IMR-90 (cell line): Measurements from ENCODE around the gene CEP70. TPM values are rescaled to one million over a fixed set of nuclear protein-coding genes. Genes with fewer than 3 reads are reported as not detected.

Experiments used
- ATAC-seq: fragments of 200-7000 bp; cut with Tn5 transposase; 2 replicates; pipeline ENCODE4 v1.9.1; 2020; ENCODE audit warnings: low read depth, mild to moderate bottlenecking, moderate library complexity
- BruUV-seq: library from RNA; stranded (reverse); fragments of 400-500 nt; replicated peaks from 2 replicates; lab custom pipeline; 2021; lab: Mats Ljungman, UMichigan
- CTCF ChIA-PET: fragments of 300-600 bp; formaldehyde crosslinking; extraction: SDS; loops from one replicate; lab custom pipeline; 2021; ENCODE audit warnings: antibody characterized with exemption; lab: Yijun Ruan, JAX
- POLR2A ChIA-PET: fragments of 300-600 bp; sonication (Branson Sonifier 250); formaldehyde crosslinking; loops from one replicate; lab custom pipeline; 2022; ENCODE audit warnings: antibody characterized with exemption; ENCODE audit not compliant: unreplicated experiment; lab: Charles Lee
- DNase-seq: peaks from one replicate; pipeline ENCODE4 v3.0.0; 2013
- H2AFZ ChIP-seq: replicated peaks from 2 replicates; pipeline ENCODE3; 2013; ENCODE audit warnings: low read length, mild to moderate bottlenecking; ENCODE audit not compliant: poor library complexity
- H2AK5ac ChIP-seq: 2 replicates; pipeline ENCODE4 v1.6.1; 2013; ENCODE audit warnings: low read depth, low read length, inconsistent platforms
- H2AK9ac ChIP-seq: replicated peaks from 2 replicates; pipeline ENCODE3; 2013; ENCODE audit warnings: mild to moderate bottlenecking, low read depth, low read length, moderate library complexity; ENCODE audit not compliant: poor library complexity
- H2BK120ac ChIP-seq: 2 replicates; pipeline ENCODE4 v1.6.1; 2013; ENCODE audit warnings: low read depth, low read length, inconsistent platforms
- H2BK15ac ChIP-seq: 3 replicates; pipeline ENCODE4 v1.6.1; 2013; ENCODE audit warnings: low read depth, low read length, inconsistent platforms
- H2BK20ac ChIP-seq: 2 replicates; pipeline ENCODE4 v1.6.1; 2013; ENCODE audit warnings: low read depth, mild to moderate bottlenecking, inconsistent platforms, low read length, moderate library complexity
- H2BK5ac ChIP-seq: 2 replicates; pipeline ENCODE4 v1.6.1; 2013; ENCODE audit warnings: mild to moderate bottlenecking, low read depth, low read length, inconsistent platforms; ENCODE audit not compliant: poor library complexity, severe bottlenecking
- H3K14ac ChIP-seq: replicated peaks from 2 replicates; pipeline ENCODE4 v1.6.1; 2013; ENCODE audit warnings: low read depth, low read length, inconsistent platforms
- H3K18ac ChIP-seq: 2 replicates; pipeline ENCODE4 v1.6.1; 2013; ENCODE audit warnings: low read depth, low read length, control low read depth
- H3K23ac ChIP-seq: 2 replicates; pipeline ENCODE4 v1.6.1; 2013; ENCODE audit warnings: low read depth, low read length, inconsistent platforms
- H3K27ac ChIP-seq: 2 replicates; pipeline ENCODE4 v1.5.1; 2013; ENCODE audit warnings: mild to moderate bottlenecking, control low read depth, low read length; ENCODE audit not compliant: insufficient read depth
- H3K27me3 ChIP-seq: 2 replicates; pipeline ENCODE4 v1.6.1; 2013; ENCODE audit warnings: low read length; ENCODE audit not compliant: control insufficient read depth, insufficient read depth
- H3K36me3 ChIP-seq: 2 replicates; pipeline ENCODE4 v1.6.1; 2013; ENCODE audit warnings: low read length, mixed read lengths; ENCODE audit not compliant: control insufficient read depth, insufficient read depth
- H3K4ac ChIP-seq: 2 replicates; pipeline ENCODE4 v1.6.1; 2013; ENCODE audit warnings: low read depth, low read length, inconsistent platforms
- H3K4me1 ChIP-seq: 2 replicates; pipeline ENCODE4 v1.6.1; 2013; ENCODE audit warnings: low read length, mixed read lengths; ENCODE audit not compliant: control insufficient read depth, insufficient read depth
- H3K4me2 ChIP-seq: 2 replicates; pipeline ENCODE4 v1.6.1; 2013; ENCODE audit warnings: low read depth, mild to moderate bottlenecking, control low read depth, low read length, moderate library complexity
- H3K4me3 ChIP-seq: 2 replicates; pipeline ENCODE4 v1.5.1; 2013; ENCODE audit warnings: low read depth, mild to moderate bottlenecking, control low read depth, low read length, moderate library complexity; ENCODE audit not compliant: insufficient read depth
- H3K56ac ChIP-seq: 2 replicates; pipeline ENCODE4 v1.6.1; 2013; ENCODE audit warnings: low read length, inconsistent platforms; ENCODE audit not compliant: insufficient read depth; ENCODE audit errors: extremely low read depth
- H3K79me1 ChIP-seq, 2 experiments: 2 replicates each; pipeline ENCODE4 v1.6.1; 2013; ENCODE audit warnings: low read length in 2 of 2, inconsistent platforms in 1 of 2, low read depth in 1 of 2
- H3K9ac ChIP-seq: 2 replicates; pipeline ENCODE4 v1.6.1; 2013; ENCODE audit warnings: low read depth, low read length, control low read depth
- H3K9me1 ChIP-seq: 2 replicates; pipeline ENCODE4 v1.6.1; 2013; ENCODE audit warnings: low read length, inconsistent platforms; ENCODE audit not compliant: insufficient read depth
- H3K9me3 ChIP-seq: 2 replicates; pipeline ENCODE4 v1.6.1; 2013; ENCODE audit warnings: low read length; ENCODE audit not compliant: control insufficient read depth, insufficient read depth
- H4K20me1 ChIP-seq: 2 replicates; pipeline ENCODE4 v1.6.1; 2013; ENCODE audit warnings: low read length, inconsistent platforms; ENCODE audit not compliant: insufficient read depth
- H4K5ac ChIP-seq: 2 replicates; pipeline ENCODE4 v1.6.1; 2013; ENCODE audit warnings: mild to moderate bottlenecking, low read depth, low read length, control low read depth
- H4K8ac ChIP-seq, 2 experiments: 2 replicates each; pipeline ENCODE4 v1.6.1; 2013; ENCODE audit warnings: low read depth in 2 of 2, low read length in 2 of 2, control low read depth in 1 of 2, inconsistent platforms in 1 of 2
- H4K91ac ChIP-seq: 2 replicates; pipeline ENCODE4 v1.6.1; 2013; ENCODE audit warnings: low read depth, low read length, inconsistent platforms; ENCODE audit not compliant: insufficient read depth
- BHLHE40 ChIP-seq: fragments of 150-350 bp; IDR thresholded peaks from 2 replicates; pipeline ENCODE4 v1.6.1; 2016; ENCODE audit warnings: mild to moderate bottlenecking, low read depth, low read length
- CEBPB ChIP-seq: IDR thresholded peaks from 2 replicates; pipeline ENCODE4 v1.6.1; 2012; ENCODE audit warnings: low read depth, low read length, improper control_type of control experiment
- CHD1 ChIP-seq: IDR thresholded peaks from 2 replicates; pipeline ENCODE4 v1.6.1; 2012; ENCODE audit warnings: low read depth, low read length, improper control_type of control experiment
- CTCF ChIP-seq: conservative IDR thresholded peaks from 2 replicates; pipeline ENCODE4 v1.5.1; 2012; ENCODE audit warnings: mild to moderate bottlenecking, low read depth, low read length, improper control_type of control experiment
- ELK1 ChIP-seq: fragments of 150-350 bp; IDR thresholded peaks from 2 replicates; pipeline ENCODE4 v1.6.1; 2016; ENCODE audit warnings: low read depth, mild to moderate bottlenecking, low read length, moderate library complexity, borderline replicate concordance
- FOS ChIP-seq: fragments of 150-350 bp; IDR thresholded peaks from 2 replicates; pipeline ENCODE4 v1.6.1; 2016; ENCODE audit warnings: low read depth, low read length
- MAFK ChIP-seq: IDR thresholded peaks from 2 replicates; pipeline ENCODE4 v1.6.1; 2012; ENCODE audit warnings: low read depth, low read length, improper control_type of control experiment
- MAZ ChIP-seq: IDR thresholded peaks from 2 replicates; pipeline ENCODE4 v1.6.1; 2012; ENCODE audit warnings: low read depth, mild to moderate bottlenecking, low read length, improper control_type of control experiment, moderate library complexity, borderline replicate concordance
- MXI1 ChIP-seq: IDR thresholded peaks from 2 replicates; pipeline ENCODE4 v1.6.1; 2012; ENCODE audit warnings: low read depth, mild to moderate bottlenecking, low read length, moderate library complexity, borderline replicate concordance
- NFE2L2 ChIP-seq: fragments of 150-350 bp; IDR thresholded peaks from 2 replicates; pipeline ENCODE4 v1.6.1; 2016; ENCODE audit warnings: low read depth, mild to moderate bottlenecking, low read length
- POLR2A ChIP-seq: IDR thresholded peaks from 2 replicates; pipeline ENCODE4 v1.6.1; 2012; ENCODE audit warnings: mild to moderate bottlenecking, low read depth, low read length
- RAD21 ChIP-seq: IDR thresholded peaks from 2 replicates; pipeline ENCODE4 v1.6.1; 2012; ENCODE audit warnings: low read length, improper control_type of control experiment
- RCOR1 ChIP-seq: IDR thresholded peaks from 2 replicates; pipeline ENCODE4 v1.6.1; 2012; ENCODE audit warnings: mild to moderate bottlenecking, low read length, improper control_type of control experiment; ENCODE audit not compliant: insufficient replicate concordance
- RFX5 ChIP-seq: IDR thresholded peaks from 2 replicates; pipeline ENCODE4 v1.8.0; 2012; ENCODE audit warnings: low read depth, mild to moderate bottlenecking, low read length, moderate library complexity
- SMC3 ChIP-seq: fragments of 150-350 bp; IDR thresholded peaks from 2 replicates; pipeline ENCODE4 v1.6.1; 2016; ENCODE audit warnings: low read depth, mild to moderate bottlenecking, antibody characterized with exemption, low read length, moderate library complexity
- USF2 ChIP-seq: fragments of 150-350 bp; IDR thresholded peaks from 2 replicates; pipeline ENCODE4 v1.6.1; 2017; ENCODE audit warnings: mild to moderate bottlenecking, antibody characterized with exemption, low read length, low read depth
- WGBS, 2 experiments: methylation state at CpG; one replicate each; pipeline versions ENCODE4 v1.1.5 to v1.1.7; 2013; ENCODE audit warnings: missing lambda C conversion rate in 2 of 2; ENCODE audit not compliant: insufficient read length in 1 of 2; ENCODE audit errors: extremely low coverage in 2 of 2; 5-methylcytosine and 5-hydroxymethylcytosine counted together
- dilution Hi-C: fragments of 300-500 bp; cut with HindIII; formaldehyde crosslinking; loops from one replicate; pipeline ENCODE4 v1.14.3; 2018; ENCODE audit warnings: low sequenced_read_pairs; ENCODE audit not compliant: unreplicated experiment
- in situ Hi-C: fragments of 300-500 bp; cut with MboI; formaldehyde crosslinking; loops from 3 replicates; pipeline ENCODE4 v1.14.3; 2019; ENCODE audit warnings: low sequenced_read_pairs, inconsistent platforms, mixed read lengths
- intact Hi-C: fragments of 100-400 bp; cut with micrococcal nuclease; formaldehyde crosslinking; loops from 2 replicates; pipeline ENCODE4 v1.10.0; 2022
- polyA plus RNA-seq, 3 experiments: library from polyadenylated mRNA; depleted of rRNA; stranded (reverse); fragments of >200 nt; gene quantifications; 2 replicates each; pipeline ENCODE4 v1.2.3, GENCODE V29; 2012; ENCODE audit warnings: low replicate concordance in 1 of 3
- total RNA-seq: library from RNA; depleted of rRNA; stranded (reverse); fragments of >200 nt; gene quantifications from 2 replicates; pipeline ENCODE4 v1.2.3, GENCODE V29; 2012

CEP70 gene
- total and polyA plus RNA-seq, 2 of the 4 experiments (the other 2 are of a cell fraction): 4.6 to 11.1 TPM

GRCh38 chr3:138609898-138610266 lies 15.8 kb upstream of the CEP70 start:
- Histone ChIP-seq H3K27ac (no peak overlapping the region), H2AK9ac (no peak overlapping the region), H4K20me1 (no peaks in the 10 kb centered on the region), H3K23ac (peak overlapping the region; percentile 85; the same call in 1 of the 2 replicates), H2BK20ac (no peak overlapping the region), H3K4ac (no peak overlapping the region), H4K5ac (peak overlapping the region; percentile 91; the same call in 1 of the 2 replicates), H3K18ac (no peak overlapping the region), H3K4me3 (no peak overlapping the region), H2BK120ac (no peak overlapping the region), H2BK15ac (no peak overlapping the region), H4K91ac (no peak overlapping the region), H3K9ac (no peak overlapping the region), H3K9me1 (0 out of 2 replicates have a peak, but pooled peaks cover 7% of the 10 kb centered on the region), H3K36me3 (no peaks in the 10 kb centered on the region), H3K4me1 (peaks cover 5% of the 10 kb centered on the region), H3K9me3 (no peaks in the 10 kb centered on the region), H4K8ac (peak overlapping the region in 1 of 2 experiments; percentile 93; a peak in 3 of 4 replicates), H3K4me2 (peak overlapping the region; percentile 91), H3K79me1 (peaks cover 0 to 17% of the 10 kb centered on the region in 2 experiments; a peak in 3 of 4 replicates), H2AFZ (no peak overlapping the region), H3K56ac (no peak overlapping the region), H3K14ac (no peak overlapping the region), H3K27me3 (no peaks in the 10 kb centered on the region), H2BK5ac (no peak overlapping the region), H2AK5ac (no peak overlapping the region)
- intact Hi-C loops (loop anchor here (5.0 kb wide), 1 partner anchor 82 kb away; no protein-coding TSS in a partner anchor), in situ Hi-C loops (no loop called here), dilution Hi-C loops (no loop called here)
- ChIA-PET POLR2A (no interaction called here), CTCF (no interaction called here)
- no CpG with 5 or more reads among the region's 6 CpGs for WGBS, 2 experiments
- no peak for ATAC-seq
- BruUV-seq: no TSS peak
- no peak for TF ChIP-seq POLR2A
- TF ChIP-seq CHD1: no peak
- no peak for TF ChIP-seq FOS
- no peak for TF ChIP-seq SMC3
- TF ChIP-seq RAD21: no peak
- TF ChIP-seq MXI1: no peak
- no peak for TF ChIP-seq MAFK
- no peak for TF ChIP-seq USF2
- no peak for TF ChIP-seq BHLHE40
- TF ChIP-seq NFE2L2: no peak
- TF ChIP-seq CTCF: no peak
- no peak for TF ChIP-seq RFX5
- TF ChIP-seq ELK1: no peak
- no peak for TF ChIP-seq CEBPB
- TF ChIP-seq RCOR1: no peak
- TF ChIP-seq MAZ: no peak
- no peak for DNase-seq
